Measurements from ENCODE around the gene AKAP17A.
"Not testable (repeated sequence)": the region's sequence is repeated elsewhere in the genome, so short reads cannot be mapped to it uniquely, and the experiment has no call there.

AKAP17A gene

GRCh38 chrX:1609311-1609710, 17.9 kb downstream of the AKAP17A start:
- DNase-seq = no peak

GRCh38 chrX:1609762-1610161, 18.4 kb downstream of the AKAP17A start:
- DNase-seq = no peak

- DNase-seq = no peak
Measured at GRCh38 chrX:1610166-1610565, 18.8 kb downstream of the AKAP17A start.

GRCh38 chrX:1610736-1611135, 19.3 kb downstream of the AKAP17A start:
- no peak for DNase-seq

GRCh38 chrX:1612641-1613286, 21.4 kb downstream of the AKAP17A start:
- no peak for DNase-seq

GRCh38 chrX:1614927-1615326, 23.5 kb downstream of the AKAP17A start, which contains the start of gene ASMT:
ASMT (plus strand) TSS chrX:1615059; CDS start chrX:1615200, 141 bp downstream.
- DNase-seq = no peak

- DNase-seq = no peak
Measured at GRCh38 chrX:1618689-1619088, 27.3 kb downstream of the AKAP17A start.

- DNase-seq = no peak
Measured at GRCh38 chrX:1623691-1624090, 32.3 kb downstream of the AKAP17A start.

GRCh38 chrX:1624158-1624860, 32.9 kb downstream of the AKAP17A start:
- not testable (repeated sequence) for DNase-seq

- DNase-seq = not testable (repeated sequence)
Measured at GRCh38 chrX:1624861-1625215, 33.4 kb downstream of the AKAP17A start.

GRCh38 chrX:1629244-1629643, 37.8 kb downstream of the AKAP17A start:
- DNase-seq = no peak

- no peak for DNase-seq
Measured at GRCh38 chrX:1646009-1646408, 54.6 kb downstream of the AKAP17A start.

GRCh38 chrX:1649621-1650020, 58.2 kb downstream of the AKAP17A start:
- DNase-seq = no peak

All from NCI-H1417 treated with DMSO at 0.1 percent for 48 hours (cell line).